SK-N-MC (cell line): Measurements from ENCODE around the gene RHOXF2.
"Not testable (repeated sequence)": the region's sequence is repeated elsewhere in the genome, so short reads cannot be mapped to it uniquely, and the experiment has no call there.

Experiments
- EZH2 ChIP-seq: fragments of 200-600 bp; sonication (generic); IDR thresholded peaks from one replicate; pipeline ENCODE4 v1.6.1; 2017; ENCODE audit warnings: antibody characterized with exemption
- POLR2AphosphoS5 ChIP-seq: IDR thresholded peaks from 2 replicates; pipeline ENCODE4 v1.6.1; 2012; ENCODE audit warnings: mild to moderate bottlenecking, low read depth, low read length, borderline replicate concordance

GRCh38 chrX:120128306-120128846, 30.0 kb upstream of the RHOXF2 start:
- TF ChIP-seq EZH2, POLR2AphosphoS5: not testable (repeated sequence)
